ENCODE measurements around the gene SPINT3.

Gene SPINT3, protein sequence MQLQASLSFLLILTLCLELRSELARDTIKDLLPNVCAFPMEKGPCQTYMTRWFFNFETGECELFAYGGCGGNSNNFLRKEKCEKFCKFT

DNA sequence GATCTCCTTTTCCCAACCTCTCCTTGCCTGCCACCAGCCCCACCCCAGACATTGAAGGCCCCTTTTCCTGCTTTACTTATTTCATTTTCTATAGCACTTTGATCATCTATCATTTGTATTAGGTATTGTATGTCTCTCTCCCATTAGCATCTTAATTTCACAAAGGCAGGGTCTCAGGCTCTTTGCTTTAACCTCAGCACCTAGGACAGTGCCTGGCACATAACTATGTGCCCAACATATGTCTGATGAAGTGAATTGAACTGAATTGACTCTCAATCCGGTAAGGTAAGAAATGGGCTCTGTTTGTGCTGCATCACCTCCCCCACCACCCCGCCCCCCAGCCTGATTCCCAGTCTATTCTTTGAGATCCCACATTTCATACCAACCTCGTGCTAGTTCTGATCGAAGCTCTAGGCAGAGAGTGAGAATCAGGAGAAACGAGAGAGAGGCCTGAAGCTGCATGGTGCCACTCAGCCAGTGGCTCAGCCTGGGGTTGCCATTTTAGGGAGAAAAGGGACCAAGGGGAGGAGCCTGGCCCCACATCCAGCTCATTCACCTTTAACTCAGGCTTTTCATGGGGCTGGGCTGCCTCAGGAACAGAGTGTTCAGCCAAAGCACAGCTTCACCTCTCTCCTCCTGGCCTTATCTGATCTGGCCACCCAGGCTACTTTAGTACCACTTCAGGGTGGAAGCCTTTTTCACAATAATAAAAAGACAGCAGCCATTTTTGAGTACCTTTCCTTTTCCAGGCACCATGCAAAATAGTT is at the start of gene SPINT3:
TSS of gene SPINT3 (minus strand) at position 476 of the 767 bp plus-strand sequence. CDS start at position 462, 14 bp downstream.
- no peak for DNase-seq

DNA sequence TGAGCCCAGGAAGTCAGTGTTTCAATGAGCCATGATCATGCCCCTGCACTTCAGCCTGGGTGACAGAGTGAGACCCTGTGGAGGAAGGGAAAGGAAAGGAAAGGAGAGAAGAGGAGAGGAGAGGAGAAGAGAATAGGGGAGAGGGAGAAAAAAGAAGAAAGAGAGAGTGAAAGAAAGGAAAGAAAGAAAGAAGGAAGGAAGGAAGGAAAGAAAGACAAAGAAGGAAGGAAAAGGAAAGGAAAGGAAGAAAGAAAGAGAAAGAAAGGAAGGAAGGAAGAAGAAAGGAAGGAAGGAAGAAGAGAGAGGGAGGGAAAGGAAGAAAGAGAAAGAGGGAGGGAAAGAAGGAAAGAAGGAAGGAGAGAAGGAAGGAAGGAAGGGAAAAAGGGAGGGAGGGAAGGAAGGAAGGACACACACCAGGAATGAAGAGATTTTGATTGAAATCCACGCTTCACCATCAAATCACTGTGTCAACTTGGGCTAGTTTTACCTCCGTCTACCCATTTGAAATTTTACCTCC is 49.4 kb upstream of the SPINT3 start:
- DNase-seq = no peak

DNA sequence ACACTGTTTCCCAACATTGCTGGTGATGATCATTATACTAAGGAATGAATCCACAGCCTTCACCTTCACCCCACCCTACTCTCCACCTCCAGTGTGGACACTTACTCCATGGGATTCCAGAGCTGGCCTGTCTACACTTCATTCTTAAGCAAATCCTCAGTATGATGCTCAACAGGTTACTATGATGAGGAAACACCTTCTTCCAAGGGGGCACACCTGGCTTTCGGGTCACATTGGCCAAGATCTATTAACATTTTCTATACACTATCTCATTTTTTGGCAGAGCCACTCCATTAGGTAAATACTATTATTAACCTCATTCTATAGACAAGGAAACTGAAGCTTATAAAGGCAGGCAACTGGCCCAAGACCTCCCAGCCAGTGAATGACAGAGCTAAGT is 39.8 kb upstream of the SPINT3 start:
- no peak for DNase-seq

DNA sequence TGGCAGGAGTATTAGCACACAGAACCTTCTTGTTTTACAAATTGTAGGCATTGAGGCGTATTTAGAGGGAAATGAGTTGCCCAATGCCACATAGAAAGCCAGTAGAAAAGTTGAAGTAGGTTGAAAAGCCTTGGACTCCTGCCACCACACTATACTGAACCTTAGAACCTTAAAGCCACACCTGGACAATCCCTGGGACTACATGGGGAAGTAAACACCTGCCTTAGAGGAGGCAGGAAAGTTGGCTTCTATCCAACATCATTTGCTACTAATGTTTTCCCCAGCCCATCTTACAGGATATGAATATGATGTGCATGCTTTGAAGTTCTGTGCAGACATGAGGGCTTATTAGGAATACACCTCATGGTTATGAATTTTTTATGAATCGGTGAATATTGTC is 37.0 kb upstream of the SPINT3 start:
- no peak for DNase-seq

DNA sequence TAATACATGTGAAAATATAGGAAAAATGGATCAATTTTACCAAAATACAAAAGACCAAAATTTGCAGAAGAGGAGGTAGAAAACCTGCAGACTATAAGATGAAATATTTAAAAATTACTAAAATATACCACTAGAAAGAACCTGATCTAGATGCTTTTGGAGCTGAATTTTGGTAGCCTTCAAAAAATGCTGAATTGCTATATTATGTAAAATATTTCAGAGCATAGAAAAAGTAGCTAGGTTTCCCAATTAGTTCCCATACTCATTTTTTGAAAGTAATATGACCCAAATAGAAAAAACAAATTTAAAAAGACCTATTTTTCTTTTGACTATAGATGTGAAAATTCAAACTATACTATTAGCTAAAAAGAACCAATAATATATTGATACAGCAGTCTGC is 35.3 kb upstream of the SPINT3 start:
- no peak for DNase-seq

DNA sequence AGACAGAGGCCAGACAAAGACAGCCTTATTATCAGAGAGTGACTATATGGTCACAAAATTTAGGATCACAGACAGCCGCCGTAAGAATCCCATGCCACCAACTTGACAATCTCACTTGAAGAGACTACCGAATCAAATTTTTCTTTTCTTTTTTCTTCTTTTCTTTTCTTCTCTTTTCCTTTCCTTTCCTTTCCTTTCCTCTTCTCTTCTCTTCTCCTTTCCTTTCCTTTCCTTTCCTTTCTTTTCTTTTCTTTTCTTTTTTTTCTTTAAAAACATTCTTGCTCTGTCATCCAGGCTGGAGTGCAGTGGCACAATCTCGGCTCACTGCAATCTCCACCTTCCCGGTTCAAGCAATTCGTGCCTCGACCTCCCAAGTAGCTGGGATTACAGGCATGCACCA is 33.0 kb upstream of the SPINT3 start:
- DNase-seq = no peak

DNA sequence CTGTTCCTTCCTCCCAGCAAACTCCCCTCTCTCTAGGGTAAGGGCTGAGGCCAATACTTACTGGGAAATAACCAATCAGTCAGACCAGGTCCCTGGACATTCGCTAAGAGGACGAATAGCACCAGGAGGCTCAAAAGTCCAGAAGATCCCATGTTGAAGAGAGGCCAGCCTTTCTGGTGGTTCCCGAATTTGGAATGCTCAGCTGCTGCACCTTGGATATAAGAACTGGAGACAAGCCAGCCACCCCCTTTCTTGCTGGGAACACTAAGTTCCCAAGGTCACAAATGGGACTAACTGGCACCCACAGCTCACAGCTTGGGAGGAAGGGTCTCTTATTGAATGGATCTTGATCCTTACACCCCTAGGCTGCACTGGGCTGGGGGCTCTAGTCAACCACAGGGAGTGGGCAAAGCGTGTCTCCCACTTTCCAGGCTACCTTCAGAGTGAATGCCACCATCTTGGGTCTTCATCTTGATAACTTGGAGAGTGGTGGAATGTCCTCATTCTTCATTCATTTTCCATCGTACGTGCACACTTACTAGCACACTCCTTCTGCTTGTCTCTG is 31.9 kb upstream of the SPINT3 start, which contains the start of gene EPPIN:
TSS of gene EPPIN (minus strand) at position 196 of the 565 bp plus-strand sequence. CDS start at position 152, 44 bp downstream.
- DNase-seq = no peak

DNA sequence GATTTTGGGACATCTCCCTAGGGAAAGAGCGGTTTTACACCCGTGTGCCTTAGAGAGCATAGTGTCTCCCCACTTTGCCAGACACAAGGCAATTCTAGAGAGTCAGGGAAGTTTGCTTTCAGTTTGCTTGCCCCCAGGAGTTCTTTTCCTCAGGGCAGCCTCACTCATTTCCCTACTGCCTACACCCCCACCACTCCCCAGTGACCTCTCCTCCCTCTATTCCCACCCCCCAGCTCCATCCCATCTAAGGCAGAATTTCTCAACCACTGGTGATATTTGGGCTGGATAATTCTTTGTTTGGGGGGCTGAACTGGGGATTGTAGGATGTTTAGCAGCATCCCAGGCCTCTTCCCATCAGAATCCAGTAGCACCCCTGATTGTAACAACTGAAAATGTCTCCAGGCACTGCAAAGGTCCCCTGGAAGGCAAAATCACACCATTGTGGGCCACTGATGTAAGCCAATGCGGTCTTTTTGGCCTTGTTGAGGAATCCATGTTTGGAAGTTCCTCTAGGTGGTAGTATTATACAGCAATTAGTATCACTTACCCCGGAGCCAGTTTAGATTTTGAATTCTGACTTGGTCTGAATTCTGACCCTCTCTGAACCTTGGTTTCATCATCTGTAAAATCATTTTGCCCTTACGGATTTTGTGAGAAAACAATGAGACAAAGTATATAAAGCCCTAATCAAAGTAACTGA is 30.5 kb upstream of the SPINT3 start:
- DNase-seq = no peak

DNA sequence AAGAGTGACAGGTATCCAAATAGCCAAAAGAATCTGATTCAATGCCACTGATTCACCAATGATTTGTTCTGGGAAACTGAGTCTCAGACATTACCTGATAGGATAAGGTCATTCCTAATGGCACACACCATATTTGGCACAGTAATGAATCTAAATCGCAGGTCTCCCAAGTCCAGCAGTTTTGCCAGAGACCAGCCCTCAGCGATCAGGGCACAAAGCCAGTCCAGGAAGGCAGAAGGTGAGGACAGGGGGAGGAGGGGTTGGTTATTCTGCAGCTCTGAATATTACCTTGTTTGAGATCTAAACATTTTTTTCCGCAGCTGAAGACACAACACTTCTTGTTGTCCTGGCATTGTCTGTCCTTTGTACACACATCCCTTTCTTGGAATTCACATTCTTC is 29.9 kb upstream of the SPINT3 start:
- no peak for DNase-seq

DNA sequence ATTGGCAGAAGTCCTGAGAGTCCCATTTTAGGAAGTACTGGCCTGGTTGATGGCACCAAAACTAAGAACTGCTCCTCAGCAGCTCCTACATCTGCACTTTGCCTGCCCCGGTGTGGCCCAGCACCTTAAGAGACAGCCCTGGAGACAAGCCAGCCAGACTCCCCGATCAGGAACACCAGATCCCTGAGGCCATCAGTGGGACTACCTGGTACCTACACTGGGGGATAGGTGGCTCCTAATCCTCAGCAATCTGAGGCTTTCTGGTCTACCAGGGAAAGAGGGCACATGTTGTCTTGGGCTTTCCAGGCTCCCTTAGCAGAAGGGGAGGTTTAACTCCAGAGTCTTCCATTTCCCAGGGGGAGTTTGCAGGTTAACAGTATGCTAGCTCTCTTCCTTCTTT is 24.0 kb upstream of the SPINT3 start, which contains the start of gene WFDC6:
TSS of gene WFDC6 (minus strand) at position 101 of the 400 bp plus-strand sequence. CDS start at position 26, 75 bp downstream.
- DNase-seq = no peak

DNA sequence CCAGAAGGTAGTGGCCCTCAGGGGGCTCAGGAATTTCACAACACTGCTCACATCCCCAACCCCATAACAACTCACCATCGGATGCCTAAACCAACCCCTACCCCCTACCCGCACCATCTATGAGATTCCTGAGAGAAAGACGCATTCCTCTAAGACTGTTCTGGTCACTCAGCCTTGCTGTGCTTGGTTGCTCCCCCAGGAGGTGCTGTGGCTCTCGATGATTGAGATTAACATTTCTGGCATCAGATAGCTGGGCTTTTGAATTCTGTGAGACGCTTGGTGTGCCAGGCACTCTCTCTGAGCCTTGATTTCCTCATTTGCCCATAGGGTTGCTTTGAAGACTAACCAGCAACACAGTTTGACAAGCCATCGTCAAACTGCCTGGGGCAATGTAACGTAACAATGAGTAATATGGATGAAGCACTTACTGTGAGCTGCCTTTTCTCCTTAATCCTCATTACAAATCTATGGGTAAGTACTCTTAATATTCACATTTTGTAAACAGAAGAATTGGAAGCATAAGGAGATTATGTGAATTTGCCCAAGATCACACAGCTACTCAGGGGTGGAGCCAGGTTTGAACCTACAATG is 22.9 kb upstream of the SPINT3 start:
- no peak for DNase-seq

DNA sequence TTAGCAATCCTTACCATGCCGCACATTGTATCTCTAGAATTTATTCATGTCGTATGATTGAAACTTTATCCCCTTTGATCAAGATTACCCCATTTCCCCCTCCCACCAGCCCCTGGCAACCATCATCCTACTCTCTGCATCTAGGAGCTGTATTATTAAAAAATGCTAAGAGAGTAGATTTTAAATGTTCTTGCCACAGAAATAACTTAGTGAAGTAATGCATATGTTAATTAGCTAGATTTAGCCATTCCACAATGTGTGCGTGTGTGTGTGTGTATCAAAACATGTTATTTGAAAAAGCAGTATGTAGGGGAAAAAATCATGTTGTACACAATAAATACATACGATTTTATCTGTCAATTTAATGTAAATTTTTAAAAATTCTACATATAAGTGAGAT is 11.9 kb upstream of the SPINT3 start:
- DNase-seq = no peak

DNA sequence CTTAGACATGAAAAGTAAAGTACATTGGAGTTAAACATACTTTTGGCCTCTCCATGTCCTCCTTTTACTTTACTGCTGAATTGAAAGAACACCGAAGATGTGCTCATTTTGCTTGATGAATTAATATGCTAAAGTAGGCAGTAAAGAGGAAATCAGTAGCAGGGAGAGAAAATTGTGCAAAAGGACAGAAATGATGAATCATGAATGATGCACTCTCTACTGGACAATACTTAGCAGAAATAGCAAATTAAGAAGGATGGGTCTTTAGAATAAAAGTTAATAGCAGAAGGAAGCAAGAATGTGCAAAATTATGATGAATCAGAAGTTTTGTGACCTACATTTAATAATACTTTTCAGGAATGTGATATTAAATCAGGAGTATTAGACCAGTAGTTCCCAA is 8.4 kb upstream of the SPINT3 start:
- no peak for DNase-seq

DNA sequence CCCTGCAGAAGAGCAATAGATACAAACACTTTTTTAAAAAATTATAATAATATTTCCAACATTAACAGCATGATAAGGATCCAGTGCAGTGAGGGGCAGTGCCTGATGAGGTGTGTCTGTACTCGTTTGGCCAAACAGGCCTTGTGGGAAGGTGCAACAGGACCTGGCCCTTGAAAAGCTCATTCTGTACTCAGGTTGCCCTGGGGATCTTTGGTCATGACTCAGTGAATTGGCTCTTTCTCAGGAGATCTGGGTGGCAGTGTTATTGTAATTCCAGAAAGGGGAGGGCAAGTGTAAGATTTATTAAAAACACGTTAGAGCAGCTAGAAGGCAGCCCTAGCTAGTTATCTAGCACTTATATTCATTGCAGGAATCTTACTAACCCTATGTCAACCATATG is 2.9 kb upstream of the SPINT3 start:
- no peak for DNase-seq

DNA sequence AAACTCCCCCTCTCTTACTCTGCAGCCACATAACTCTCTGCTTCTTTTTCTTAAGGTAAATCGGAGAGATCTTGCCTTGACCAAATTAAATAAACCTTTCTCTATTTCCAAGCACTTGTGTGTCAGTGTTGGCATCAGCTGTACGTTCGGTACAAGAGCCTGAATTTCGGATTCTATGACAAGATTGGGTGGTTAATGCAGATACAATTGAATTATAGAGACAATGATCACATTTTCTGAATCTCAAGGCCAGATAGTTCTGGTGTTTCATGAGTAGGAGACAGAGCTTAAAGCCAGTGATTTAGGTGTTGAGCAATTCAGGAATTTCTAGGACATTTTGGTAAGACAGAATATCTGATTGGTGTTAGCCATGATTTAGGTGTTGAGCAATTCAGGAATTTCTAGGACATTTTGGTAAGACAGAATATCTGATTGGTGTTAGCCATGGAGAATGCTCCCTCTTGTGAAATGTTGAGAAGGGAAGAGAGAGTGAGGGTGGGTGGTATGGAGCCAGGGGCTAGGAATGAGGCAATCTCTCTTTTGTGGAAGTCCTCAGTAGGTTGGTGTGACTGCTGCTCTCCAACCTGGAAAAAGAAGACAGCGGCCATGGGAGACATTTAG is 5.1 kb downstream of the SPINT3 start:
- DNase-seq = no peak

DNA sequence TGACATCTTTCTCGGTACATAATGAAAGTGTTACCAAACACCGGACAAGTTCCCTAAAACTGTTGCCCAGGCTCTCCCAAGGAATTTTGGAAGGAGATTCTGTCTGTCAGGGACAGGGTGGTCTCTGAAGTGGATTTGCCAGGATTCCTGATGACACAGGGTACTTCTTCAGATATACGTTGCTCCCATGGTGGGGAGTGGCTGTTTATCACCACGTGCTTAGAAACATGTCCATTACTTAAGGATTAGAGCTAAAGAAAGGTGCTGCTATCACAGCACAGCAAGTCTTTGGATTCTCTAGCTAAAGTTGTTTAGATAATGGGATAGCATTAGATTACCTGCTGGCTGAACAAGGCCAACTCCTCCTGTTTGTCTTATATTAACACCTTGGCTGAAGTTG is 6.3 kb downstream of the SPINT3 start:
- no peak for DNase-seq

DNA sequence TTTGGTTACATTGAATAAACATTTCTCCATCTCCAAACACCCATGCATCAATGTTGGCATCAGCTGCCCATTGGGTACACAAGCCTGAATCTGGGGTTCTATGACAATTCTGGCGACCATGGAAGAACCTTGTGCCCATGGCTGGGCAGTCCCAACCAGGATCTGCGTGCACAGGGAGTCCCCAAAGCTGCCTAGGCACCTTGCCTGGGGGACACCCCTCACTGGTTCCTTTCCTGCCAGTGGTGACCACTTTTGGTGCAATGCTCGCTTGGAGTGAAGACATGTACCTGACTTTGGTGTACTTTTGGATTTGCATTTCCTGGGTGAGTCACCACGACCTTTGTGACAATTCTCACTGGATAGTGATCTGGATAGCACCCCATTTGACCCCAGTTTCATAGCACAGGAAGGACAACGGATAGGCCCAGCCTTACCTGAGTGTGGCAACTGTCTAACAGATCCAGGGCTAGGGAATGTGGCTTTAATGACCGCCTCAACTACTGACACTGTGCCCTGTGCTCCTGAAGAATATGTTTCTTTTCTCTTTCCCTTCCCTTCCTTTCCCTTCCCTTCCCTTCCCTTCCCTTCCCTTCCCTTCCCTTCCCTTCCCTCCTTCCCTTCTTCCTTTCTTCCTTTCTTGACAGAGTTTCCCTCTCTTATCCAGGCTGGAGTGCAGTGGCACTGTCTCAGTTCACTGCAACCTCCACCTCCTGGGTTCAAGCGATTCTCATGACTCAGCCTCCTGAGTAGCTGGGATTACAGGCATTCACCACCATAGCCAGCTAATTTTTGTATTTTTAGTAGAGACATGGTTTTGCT is 7.1 kb downstream of the SPINT3 start:
- DNase-seq = no peak

DNA sequence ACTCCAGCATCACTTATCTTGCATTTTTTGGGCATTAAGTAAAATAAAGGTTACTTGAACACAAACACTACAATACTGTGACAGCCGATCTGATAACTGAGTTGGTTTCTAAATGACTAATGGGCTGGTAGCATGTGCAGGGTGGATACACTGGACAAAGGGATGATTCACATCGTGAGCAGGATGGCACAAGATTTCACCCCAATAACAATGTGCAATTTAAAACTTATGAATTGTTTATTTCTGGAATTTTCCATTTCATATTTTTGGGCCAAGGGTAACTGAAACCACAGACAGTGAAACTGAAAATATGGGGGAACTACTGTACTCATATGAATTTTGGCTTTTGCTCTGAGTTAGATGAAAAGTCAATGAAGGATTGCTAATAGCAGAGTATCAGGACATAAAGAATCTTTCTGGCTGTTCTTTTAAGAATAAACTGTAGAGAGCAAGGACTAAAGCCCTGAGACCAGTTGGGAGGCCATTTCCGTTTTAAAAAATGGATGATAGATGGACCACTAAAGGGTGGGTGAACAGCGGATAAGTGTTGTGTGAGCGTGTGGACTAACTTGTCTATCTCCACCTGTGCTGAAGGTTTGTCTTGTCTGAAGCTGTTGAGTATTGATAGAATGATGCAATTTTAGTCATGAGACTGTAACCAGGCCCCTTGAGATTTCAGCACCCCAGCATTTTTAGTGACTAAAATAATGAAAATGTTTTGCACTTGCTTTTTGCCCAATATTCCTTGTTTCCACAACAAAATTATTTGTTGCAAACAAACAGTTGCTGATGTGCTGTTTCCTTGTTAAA is 8.2 kb downstream of the SPINT3 start:
- DNase-seq = no peak

DNA sequence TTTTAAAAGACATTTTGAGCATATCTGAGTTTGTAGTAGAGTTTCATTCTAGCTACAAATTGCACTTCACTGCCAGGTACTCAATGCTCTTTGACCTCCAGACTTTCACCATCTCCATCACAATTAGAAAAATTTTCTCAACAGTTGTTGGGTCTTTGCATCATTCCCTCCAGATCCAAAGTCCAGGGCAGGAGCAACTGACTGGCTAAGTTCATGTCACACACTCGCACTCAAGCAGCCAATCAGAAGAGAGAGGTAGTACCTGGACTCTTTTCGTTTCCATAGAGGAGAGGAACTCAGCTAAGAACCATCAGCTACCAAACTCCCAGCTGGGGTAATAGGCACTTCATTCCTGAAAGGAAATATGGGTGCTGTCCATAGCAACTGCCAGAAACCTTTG is 9.0 kb downstream of the SPINT3 start:
- DNase-seq = no peak

DNA sequence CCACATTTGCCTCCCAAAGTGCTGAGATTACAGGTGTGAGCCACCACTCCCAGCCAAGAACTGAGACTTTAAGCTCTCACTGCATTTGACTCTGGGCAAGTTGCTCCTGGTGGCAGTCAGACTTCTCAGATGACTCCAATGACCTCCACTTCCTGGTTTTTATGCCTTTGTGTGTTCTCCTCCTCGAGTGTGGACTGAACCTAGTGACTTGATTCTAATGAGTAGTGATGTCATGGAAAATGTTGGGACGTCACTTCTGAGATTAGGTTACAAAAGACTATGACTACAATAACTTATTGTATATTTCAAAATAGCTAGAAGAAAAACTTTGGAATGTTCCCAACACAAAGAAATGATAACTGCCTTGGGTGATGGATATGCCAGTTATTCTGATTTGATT is 12.0 kb downstream of the SPINT3 start:
- no peak for DNase-seq

DNA sequence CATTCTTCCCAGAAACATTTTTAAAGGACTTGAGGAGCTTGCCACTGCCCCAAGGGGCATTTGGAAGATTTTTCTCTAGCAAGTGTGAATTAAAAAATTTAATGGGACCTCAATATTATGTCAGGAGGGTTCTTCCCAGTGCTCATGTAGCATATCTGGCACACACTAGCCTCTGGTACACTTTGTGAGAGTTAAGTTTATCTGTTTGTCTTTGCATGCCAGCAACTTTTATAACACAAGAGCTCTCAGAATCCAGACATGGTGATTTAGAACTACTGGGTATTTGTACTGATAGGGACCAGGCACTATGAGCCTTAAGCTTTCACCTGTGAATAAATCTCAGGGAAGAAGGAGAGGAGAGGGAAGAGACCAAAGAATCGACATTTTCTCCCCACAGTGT is 12.9 kb downstream of the SPINT3 start:
- no peak for DNase-seq
